Measurements from ENCODE around the gene EPO. TPM values are rescaled to one million over a fixed set of nuclear protein-coding genes. Genes with fewer than 3 reads are reported as not detected.

Gene EPO
- total RNA-seq, 1 donor from 2014 or later: not detected

- H3K27me3 ChIP-seq (ENCODE audit: control insufficient read depth in 3 of 3, insufficient read depth in 3 of 3, low read length in 3 of 3): peaks cover 9 to 15% (median 14%) of the 10 kb centered on the region in 3 donors
- no peaks in the 10 kb centered on the region for H3K36me3 ChIP-seq (ENCODE audit: control insufficient read depth in 3 of 3, insufficient read depth in 3 of 3, low read length in 3 of 3)
- no peak overlapping the region for H3K4me3 ChIP-seq (ENCODE audit: low read length in 3 of 3)
- no peaks in the 10 kb centered on the region for H3K9me3 ChIP-seq (ENCODE audit: control insufficient read depth in 3 of 3, low read length in 3 of 3)
- no peak overlapping the region for H3K27ac ChIP-seq (ENCODE audit: low read depth, low read length)
- H3K9ac ChIP-seq (ENCODE audit: low read depth in 1 of 3, low read length in 3 of 3): no peak overlapping the region
- H3K4me1 ChIP-seq (ENCODE audit: control insufficient read depth in 3 of 3, insufficient read depth in 3 of 3, low read length in 3 of 3): no peaks in the 10 kb centered on the region
Observed at GRCh38 chr7:100764841-100765240, 44.6 kb downstream of the EPO start.

- H3K4me3 ChIP-seq (ENCODE audit: low read length in 3 of 3): no peak overlapping the region
- H3K27ac ChIP-seq (ENCODE audit: low read depth, low read length): no peak overlapping the region
- H3K9me3 ChIP-seq (ENCODE audit: control insufficient read depth in 3 of 3, low read length in 3 of 3): no peaks in the 10 kb centered on the region
- no peaks in the 10 kb centered on the region for H3K36me3 ChIP-seq (ENCODE audit: control insufficient read depth in 3 of 3, insufficient read depth in 3 of 3, low read length in 3 of 3)
- H3K27me3 ChIP-seq (ENCODE audit: control insufficient read depth in 3 of 3, insufficient read depth in 3 of 3, low read length in 3 of 3): peaks cover 7 to 14% (median 13%) of the 10 kb centered on the region in 3 donors
- no peaks in the 10 kb centered on the region for H3K4me1 ChIP-seq (ENCODE audit: control insufficient read depth in 3 of 3, insufficient read depth in 3 of 3, low read length in 3 of 3)
- H3K9ac ChIP-seq (ENCODE audit: low read depth in 1 of 3, low read length in 3 of 3): no peak overlapping the region
Observed at GRCh38 chr7:100765250-100765649, 45.0 kb downstream of the EPO start.

GRCh38 chr7:100768784-100769183 is 48.5 kb downstream of the EPO start:
- Histone ChIP-seq H3K9ac (ENCODE audit: low read depth in 1 of 3, low read length in 3 of 3) (no peak overlapping the region), H3K27me3 (ENCODE audit: control insufficient read depth in 3 of 3, insufficient read depth in 3 of 3, low read length in 3 of 3) (peaks cover 2 to 14% (median 3%) of the 10 kb centered on the region in 3 donors), H3K9me3 (ENCODE audit: control insufficient read depth in 3 of 3, low read length in 3 of 3) (no peaks in the 10 kb centered on the region), H3K27ac (ENCODE audit: low read depth, low read length) (no peak overlapping the region), H3K4me1 (ENCODE audit: control insufficient read depth in 3 of 3, insufficient read depth in 3 of 3, low read length in 3 of 3) (no peaks in the 10 kb centered on the region), H3K4me3 (ENCODE audit: low read length in 3 of 3) (no peak overlapping the region), H3K36me3 (ENCODE audit: control insufficient read depth in 3 of 3, insufficient read depth in 3 of 3, low read length in 3 of 3) (no peaks in the 10 kb centered on the region)

Other genes starting within 250 kb of the EPO start
- gene TSC22D4, start 241.3 kb upstream of the EPO start, total RNA-seq: 13.6 TPM
- gene NYAP1, start 236.5 kb upstream of the EPO start, total RNA-seq: 3.1 TPM
- 3.1 TPM for gene AGFG2, start 181.3 kb upstream of the EPO start, total RNA-seq
- gene SAP25, start 146.6 kb upstream of the EPO start, total RNA-seq: not detected
- 6.3 TPM for gene LRCH4, start 134.3 kb upstream of the EPO start, total RNA-seq
- gene FBXO24, start 134.1 kb upstream of the EPO start, total RNA-seq: 1.0 TPM
- 91.9 TPM for gene PCOLCE, start 118.1 kb upstream of the EPO start, total RNA-seq
- gene MOSPD3, start 107.9 kb upstream of the EPO start, total RNA-seq: 2.6 TPM
- 1.0 TPM for gene TFR2, start 78.9 kb upstream of the EPO start, total RNA-seq
- not detected for gene ACTL6B, start 64.0 kb upstream of the EPO start, total RNA-seq
- 48.5 TPM for gene GNB2, start 46.7 kb upstream of the EPO start, total RNA-seq
- gene GIGYF1, start 26.2 kb upstream of the EPO start, total RNA-seq: 12.0 TPM
- 27.7 TPM for gene POP7, start 14.3 kb upstream of the EPO start, total RNA-seq
- not detected for gene ZAN, start 13.1 kb downstream of the EPO start, total RNA-seq
- 72.5 TPM for gene EPHB4, start 107.1 kb downstream of the EPO start, total RNA-seq
- 24.5 TPM for gene SLC12A9, start 132.2 kb downstream of the EPO start, total RNA-seq
- gene TRIP6, start 146.9 kb downstream of the EPO start, total RNA-seq: 25.6 TPM
- gene SRRT, start 154.6 kb downstream of the EPO start, total RNA-seq: 25.1 TPM
- 5.7 TPM for gene UFSP1, start 169.2 kb downstream of the EPO start, total RNA-seq
- 36.0 TPM for gene ACHE, start 175.4 kb downstream of the EPO start, total RNA-seq
- not detected for gene MUC3A, start 229.1 kb downstream of the EPO start, total RNA-seq
- not detected for gene MUC12, start 249.1 kb downstream of the EPO start, total RNA-seq